HG03575 (cell line): ENCODE results near the gene ZBTB34.

ENCODE experiments used
- ATAC-seq: cut with Tn5 transposase; IDR thresholded peaks from one replicate; pipeline ENCODE4 v1.9.1; 2021; ENCODE audit not compliant: unreplicated experiment, insufficient number of reproducible peaks, low FRiP score; ENCODE audit errors: extremely low read depth

Gene ZBTB34

GRCh38 chr9:126842220-126842842 is 18.1 kb upstream of the ZBTB34 start:
- no peak for ATAC-seq

DNA sequence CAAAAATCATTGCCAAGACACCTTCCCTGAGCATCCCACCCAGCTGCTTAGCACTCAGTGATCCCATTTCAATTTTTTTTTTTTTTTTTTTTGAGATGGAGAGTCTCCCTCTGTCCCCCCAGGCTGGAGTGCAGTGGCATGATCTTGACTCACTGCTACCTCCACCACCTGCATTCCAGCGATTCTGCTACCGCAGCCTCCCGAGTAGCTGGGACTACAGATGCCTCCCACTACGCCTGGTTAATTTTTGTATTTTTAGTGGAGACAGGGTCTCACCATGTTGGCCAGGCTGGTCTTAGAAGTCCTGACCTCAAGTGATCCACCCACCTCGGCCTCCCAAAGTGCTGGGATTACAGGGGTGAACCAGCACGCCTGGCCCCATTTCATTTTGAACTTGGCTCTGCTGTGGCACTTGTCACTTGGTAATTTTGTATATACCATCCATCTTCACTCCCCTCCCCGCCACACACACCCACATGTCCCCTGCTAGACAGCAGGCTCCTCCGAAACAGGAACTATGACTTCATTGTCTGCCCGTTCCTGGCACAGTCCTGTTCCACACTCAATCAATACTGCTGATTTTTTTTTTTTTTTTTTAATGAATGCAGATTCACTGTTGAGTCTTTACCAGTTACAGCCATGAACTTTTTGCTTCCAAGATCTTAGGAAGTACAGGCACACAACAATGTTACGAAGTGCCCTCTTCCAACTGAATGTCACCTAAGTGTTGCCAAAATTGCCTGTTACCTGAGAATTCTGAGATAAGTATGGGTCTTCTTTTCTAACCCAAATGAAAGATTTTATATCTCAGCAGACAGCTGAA is 17.3 kb upstream of the ZBTB34 start:
- no peak for ATAC-seq

DNA sequence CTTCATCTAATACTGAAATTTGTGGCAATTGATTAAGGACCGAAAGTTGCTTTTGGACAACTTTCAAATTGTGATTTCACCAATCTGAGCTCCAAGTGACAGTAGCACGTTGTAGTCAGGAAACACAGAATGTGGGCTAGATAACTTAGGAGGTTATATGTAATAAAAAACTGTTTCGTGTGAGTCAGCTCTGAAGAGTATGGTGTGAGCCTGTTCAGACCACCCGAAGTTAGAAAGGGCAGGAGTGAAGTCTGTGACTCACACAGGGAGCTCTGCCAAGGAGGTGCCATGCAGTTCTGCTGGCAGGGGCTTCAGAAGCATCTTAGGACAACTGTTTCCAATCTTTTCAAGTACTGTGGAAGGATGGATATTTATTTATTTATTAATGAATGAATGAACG is 16.4 kb upstream of the ZBTB34 start:
- ATAC-seq, result no peak

DNA sequence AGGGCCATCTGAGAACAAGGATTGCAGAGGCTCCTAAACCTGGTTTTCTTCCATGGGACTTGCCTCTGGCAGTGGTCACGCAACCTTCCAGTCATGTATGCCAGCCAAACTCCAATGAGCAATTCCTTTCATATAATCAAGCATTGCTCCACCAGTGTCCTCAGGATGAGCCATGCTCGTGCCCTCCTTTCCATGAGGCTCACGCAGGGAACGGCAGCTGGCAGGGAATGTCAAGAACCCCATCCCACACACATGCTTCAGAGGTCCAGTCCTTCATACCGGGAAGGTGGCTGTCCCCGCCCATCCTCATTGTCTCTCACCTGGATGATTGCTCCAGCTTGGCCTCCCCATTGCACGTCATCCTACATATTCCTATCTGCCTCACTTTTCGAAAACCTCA is 13.4 kb upstream of the ZBTB34 start:
- no peak for ATAC-seq

DNA sequence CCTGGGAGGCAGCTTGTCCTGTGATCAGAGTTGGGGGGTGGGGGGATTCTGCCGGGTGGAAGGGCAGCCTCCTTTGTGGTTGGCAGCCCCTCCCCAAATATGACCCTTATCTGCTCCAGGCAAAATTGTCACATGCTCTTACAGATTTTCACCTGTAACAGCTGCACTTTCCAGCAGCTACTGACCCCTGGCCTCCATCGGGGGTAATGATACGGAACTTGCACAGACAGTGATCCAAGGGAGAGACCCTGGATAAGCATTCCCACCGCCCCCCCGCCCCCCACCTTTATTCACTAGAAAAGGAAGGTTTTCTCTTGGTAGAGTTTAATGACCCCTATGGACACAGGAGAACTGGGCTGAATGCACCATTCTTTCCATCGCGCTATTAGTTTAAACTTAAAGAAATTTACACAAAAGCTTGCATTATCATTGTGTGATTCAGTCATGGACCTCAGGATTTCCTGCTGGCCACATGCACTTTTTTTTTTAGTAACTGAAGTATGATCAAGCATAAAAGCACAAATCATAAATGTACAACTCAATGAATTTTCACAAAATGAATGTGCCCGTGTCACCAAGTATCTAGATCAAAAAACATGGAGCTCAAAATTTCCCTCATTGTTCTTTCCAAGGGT is 10.7 kb upstream of the ZBTB34 start:
- no peak for ATAC-seq

DNA sequence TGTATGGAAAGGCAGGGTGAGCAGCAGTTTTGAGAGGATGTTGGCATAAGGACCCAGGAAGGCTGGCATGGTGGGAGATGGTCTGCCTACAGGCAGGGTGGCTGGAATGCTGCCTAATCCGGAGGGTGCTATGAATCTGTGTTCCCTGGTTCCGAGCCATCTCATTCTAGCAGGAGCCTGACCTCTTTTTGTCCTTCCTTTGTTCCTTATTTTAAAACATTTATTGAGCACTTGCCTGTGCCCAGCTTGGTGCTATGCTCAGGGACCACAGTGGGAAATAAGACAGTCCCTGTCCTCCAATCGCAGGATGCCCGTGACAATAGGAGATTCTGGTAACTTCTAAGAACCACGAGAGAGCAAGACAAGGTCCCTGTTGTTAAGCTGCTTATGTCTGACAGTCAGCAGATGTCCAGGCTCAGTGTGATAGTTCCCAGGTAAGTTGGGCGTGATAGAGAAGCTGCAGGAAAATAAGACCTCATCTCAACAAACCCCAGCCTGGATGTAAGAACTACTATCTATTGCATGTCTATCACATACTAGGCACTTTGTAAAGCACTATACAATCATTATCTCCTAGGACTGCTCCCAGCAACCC is 9.1 kb upstream of the ZBTB34 start:
- ATAC-seq, result no peak

DNA sequence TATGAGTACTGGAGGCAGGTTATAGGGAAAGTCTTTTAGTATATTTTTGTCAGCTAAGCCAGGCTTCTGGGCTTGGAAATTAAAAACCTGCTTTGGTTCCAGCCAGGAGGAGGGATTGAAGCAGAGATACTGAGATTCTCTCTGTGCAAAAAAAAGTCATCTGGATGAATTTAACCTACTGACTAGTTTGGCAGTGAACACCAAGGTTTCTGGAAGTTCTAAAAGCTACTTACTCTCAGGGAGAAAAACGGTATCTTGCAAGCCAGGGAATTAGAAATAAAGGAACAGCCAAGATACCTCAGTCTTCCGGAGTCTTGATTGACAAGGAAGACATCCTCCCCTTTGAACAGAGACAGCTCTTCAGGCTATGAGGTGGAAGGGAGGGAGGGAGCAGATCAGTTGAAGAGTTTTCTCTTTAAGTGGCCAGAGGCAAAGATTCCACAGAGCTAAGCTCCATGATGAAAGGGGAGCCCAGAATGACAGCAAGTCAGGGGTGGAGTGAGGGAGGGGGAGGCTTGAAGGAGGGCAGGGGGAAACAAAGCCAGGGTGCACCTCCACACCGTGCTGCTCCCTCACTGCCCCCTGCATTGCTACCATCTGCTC is 8.3 kb upstream of the ZBTB34 start:
- no peak for ATAC-seq

DNA sequence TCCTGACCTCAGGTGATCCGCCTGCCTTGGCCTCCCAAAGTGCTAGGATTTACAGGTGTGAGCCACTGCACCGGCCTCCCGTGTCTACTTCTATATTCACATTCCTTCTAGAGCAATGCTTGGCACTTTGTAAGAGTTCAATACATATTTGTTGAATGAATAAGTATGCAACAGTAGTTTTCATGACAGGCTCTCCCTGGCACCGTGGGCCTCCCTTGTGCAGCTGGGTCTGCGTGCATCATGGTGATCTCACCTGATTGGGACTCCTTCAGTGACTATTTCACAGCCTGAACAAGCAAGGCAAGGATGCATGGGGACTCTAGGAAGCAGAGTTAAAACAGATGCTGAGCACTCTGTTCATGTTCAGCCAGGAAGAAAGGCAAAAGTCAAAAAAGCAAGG is 6.8 kb upstream of the ZBTB34 start:
- ATAC-seq, result no peak

DNA sequence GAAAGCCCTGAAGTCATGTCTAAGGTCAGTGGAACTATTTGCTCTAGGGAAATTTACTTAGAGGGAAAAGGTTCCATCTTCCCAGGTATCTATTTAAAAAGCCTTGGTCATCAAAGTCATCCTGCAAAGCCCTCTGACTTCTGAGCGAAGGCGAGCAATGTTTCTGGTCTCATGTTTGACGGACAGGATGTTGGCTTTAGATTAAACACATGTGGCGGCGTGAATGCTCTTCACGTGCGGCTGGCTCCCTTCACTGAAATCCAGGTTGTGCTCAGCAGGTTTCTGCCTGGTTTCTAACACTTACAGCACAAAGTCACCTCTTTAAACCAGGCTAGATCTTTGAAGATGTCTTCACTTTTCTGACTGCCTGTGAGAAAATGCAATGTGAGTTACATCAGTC is 5.7 kb upstream of the ZBTB34 start:
- ATAC-seq, result no peak

GRCh38 chr9:126856326-126856877 is 4.0 kb upstream of the ZBTB34 start:
- no peak for ATAC-seq

DNA sequence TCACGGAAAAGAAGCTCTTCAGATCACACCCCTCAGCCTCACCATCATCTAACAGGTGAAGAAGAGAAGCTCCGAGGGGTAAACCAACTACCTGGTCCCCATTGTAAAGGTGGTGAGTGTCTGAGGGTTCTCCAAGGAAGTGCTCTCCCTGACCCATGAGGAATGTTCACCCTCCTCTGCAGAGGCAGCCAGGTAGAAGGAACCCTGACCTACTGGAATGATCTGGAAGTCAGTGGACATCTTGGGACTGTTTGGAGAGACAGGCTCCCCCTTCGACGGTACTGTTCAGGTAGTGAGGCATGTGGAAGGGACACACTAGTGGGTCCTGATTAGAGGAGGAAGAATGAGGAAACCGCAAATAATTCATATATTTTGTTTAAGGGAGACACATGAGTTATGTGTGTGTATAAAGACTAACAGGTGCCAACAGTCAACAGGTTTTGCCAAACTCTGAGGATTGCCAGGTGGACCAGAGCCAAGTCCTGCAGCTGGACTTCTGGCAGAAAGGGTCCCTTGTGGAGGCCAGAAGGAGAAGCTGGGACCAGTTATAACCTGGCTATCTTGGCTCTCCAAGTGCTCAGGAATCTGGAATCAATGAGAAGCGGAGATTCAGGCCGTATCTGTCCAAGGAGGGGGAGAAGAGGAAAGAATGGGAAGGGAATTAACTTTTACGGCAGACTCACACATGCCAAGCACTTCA is 3.0 kb upstream of the ZBTB34 start:
- ATAC-seq, result no peak

GRCh38 chr9:126859111-126859510 is 1.3 kb upstream of the ZBTB34 start:
- no peak for ATAC-seq

- ATAC-seq, result no peak
Observed at GRCh38 chr9:126860757-126861466, 473 bp downstream of the ZBTB34 start.

GRCh38 chr9:126861707-126862103 is 1.3 kb downstream of the ZBTB34 start:
- ATAC-seq, result no peak

DNA sequence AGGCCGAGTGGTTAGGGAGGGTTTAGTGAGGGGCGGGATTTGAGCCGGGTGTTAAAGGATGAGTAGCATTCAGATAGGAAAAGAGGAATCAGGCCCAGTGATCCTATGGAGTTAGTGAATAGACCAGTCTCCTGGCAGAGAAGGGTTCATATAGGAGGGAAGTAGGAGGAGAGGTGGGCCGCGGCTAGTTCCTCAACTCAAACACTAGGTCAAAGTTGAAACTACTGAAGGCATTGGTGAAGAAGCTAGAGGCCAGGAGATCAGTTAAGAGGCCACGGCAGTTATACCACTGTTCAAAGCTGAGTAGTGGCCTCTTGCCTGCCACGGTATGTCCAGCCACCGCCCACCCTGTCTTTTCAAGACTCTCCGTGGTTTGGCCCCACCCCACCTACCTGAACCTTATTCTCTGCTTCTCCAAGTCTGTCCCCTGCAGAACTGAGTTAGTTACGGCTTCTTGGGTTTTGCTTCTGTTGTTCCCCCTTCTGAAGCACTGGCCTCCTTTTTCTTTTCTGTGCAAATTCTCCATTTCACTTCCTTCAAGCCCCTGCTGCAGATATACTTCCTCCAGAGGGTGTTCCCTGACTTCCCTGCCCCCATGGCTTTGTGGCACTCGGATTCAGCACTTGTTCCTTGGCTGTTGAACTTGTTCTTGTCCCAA is 1.8 kb downstream of the ZBTB34 start:
- no peak for ATAC-seq

- no peak for ATAC-seq
Observed at GRCh38 chr9:126864771-126865170, 4.3 kb downstream of the ZBTB34 start.

GRCh38 chr9:126869368-126869767 is 8.9 kb downstream of the ZBTB34 start:
- no peak for ATAC-seq

GRCh38 chr9:126872516-126872915 is 12.1 kb downstream of the ZBTB34 start:
- no peak for ATAC-seq
